Keratinocyte (primary cell): Measurements from ENCODE around the gene CHST12.

Experiments
- CTCF ChIP-seq, 3 experiments: IDR thresholded peaks in 1 of 3; conservative IDR thresholded peaks in 1 of 3; optimal IDR thresholded peaks in 1 of 3; 2 replicates in 2 of 3; 3 replicates in 1 of 3; pipeline versions ENCODE3 to v1.5.1; 2011; ENCODE audit warnings: low read length in 3 of 3, mild to moderate bottlenecking in 3 of 3, moderate library complexity in 2 of 3, control low read depth in 1 of 3, inconsistent platforms in 1 of 3; ENCODE audit not compliant: insufficient read depth in 2 of 3; ENCODE audit errors: extremely low read depth in 1 of 3
- EZH2 ChIP-seq: IDR thresholded peaks from one replicate; pipeline ENCODE4 v1.6.1; 2012; ENCODE audit warnings: inconsistent platforms, mild to moderate bottlenecking, low read length, moderate library complexity

- TF ChIP-seq CTCF (optimal IDR thresholded peaks at IDR 0.05 in 1 of 3, IDR thresholded peaks at IDR 0.05 in 1 of 3, conservative IDR thresholded peaks at IDR 0.05 in 1 of 3; ENCODE audit: extremely low read depth in 1 of 3, insufficient read depth in 2 of 3, low read length in 3 of 3) (no peak), EZH2 (no peak)
These were observed 91.0 kb downstream of the CHST12 start for GRCh38 chr7:2494191-2495130.
